Thyroid gland (tissue), 4 donors: ENCODE measurements around the gene MMP20. TPM values are rescaled to one million over a fixed set of nuclear protein-coding genes. Genes with fewer than 3 reads are reported as not detected.

ENCODE experiments used
- DNase-seq, 2 donors: peaks; one replicate each; pipeline ENCODE4 v3.0.0-alpha.2; 2019
- H3K27ac ChIP-seq, 3 donors: fragments of 200-600 bp; sonication (generic); 1 replicate in 2 of 3; 2 replicates in 1 of 3; pipeline ENCODE4 v1.5.1; 2016 to 2019; ENCODE audit warnings: mild to moderate bottlenecking in 1 of 3, moderate library complexity in 1 of 3
- H3K27me3 ChIP-seq: fragments of 200-600 bp; sonication (generic); one replicate; pipeline ENCODE4 v1.5.1; 2019
- H3K36me3 ChIP-seq, 2 donors: fragments of 200-600 bp; sonication (generic); one replicate each; pipeline ENCODE4 v1.5.1; 2016 to 2019
- H3K4me1 ChIP-seq, 2 donors: fragments of 200-600 bp; sonication (generic); one replicate each; pipeline ENCODE4 v1.5.1; 2017 to 2019
- H3K4me3 ChIP-seq, 3 donors: fragments of 200-600 bp; sonication (generic); replicated peaks in 1 of 3; 1 replicate in 2 of 3; 2 replicates in 1 of 3; pipeline ENCODE4 v1.5.1; 2016; ENCODE audit warnings: mild to moderate bottlenecking in 1 of 3
- H3K9me3 ChIP-seq: fragments of 200-600 bp; sonication (generic); one replicate; pipeline ENCODE4 v1.5.1; 2017
- CTCF ChIP-seq, 6 experiments: fragments of 200-600 bp in 3 of 6; fragments of 450-650 bp in 3 of 6; sonication (generic) in 3 of 6; IDR thresholded peaks; one replicate each; pipeline ENCODE4 v1.5.1; 2016 to 2019; ENCODE audit warnings: antibody characterized with exemption in 6 of 6, mild to moderate bottlenecking in 2 of 6, inconsistent platforms in 1 of 6, moderate library complexity in 1 of 6
- POLR2A ChIP-seq, 2 donors: fragments of 450-650 bp; IDR thresholded peaks; one replicate each; pipeline ENCODE4 v1.6.1; 2017; ENCODE audit warnings: antibody characterized with exemption in 2 of 2, mild to moderate bottlenecking in 2 of 2, moderate library complexity in 1 of 2
- WGBS, 2 donors: methylation state at CpG; one replicate each; pipeline ENCODE4 v1.1.5; 2017; 5-methylcytosine and 5-hydroxymethylcytosine counted together
- intact Hi-C: fragments of 100-400 bp; cut with DNase I; formaldehyde crosslinking; loops from one replicate; pipeline ENCODE4 v1.15.1; 2023
- total RNA-seq, 4 donors: library from RNA; depleted of rRNA; stranded (reverse); fragments of >200 nt; gene quantifications; one replicate each; pipeline ENCODE4 v1.2.3, GENCODE V29; 2016

Gene MMP20
- total RNA-seq, 4 donors from 2014 or later: not detected

- DNase-seq: no peak
- WGBS, 2 donors: 95 to 97% methylated on average over 1 of the region's 1 CpG
- no peak for TF ChIP-seq CTCF (IDR thresholded peaks at IDR 0.05)
- TF ChIP-seq POLR2A (IDR thresholded peaks at IDR 0.05): no peak
- H3K4me3 ChIP-seq: no peak overlapping the region
- H3K4me1 ChIP-seq: no peaks in the 10 kb centered on the region
- intact Hi-C loops: no loop called here
- no peaks in the 10 kb centered on the region for H3K27me3 ChIP-seq
- H3K27ac ChIP-seq: no peak overlapping the region
- no peaks in the 10 kb centered on the region for H3K36me3 ChIP-seq
- H3K9me3 ChIP-seq: no peaks in the 10 kb centered on the region
These were observed 33.0 kb downstream of the MMP20 start for GRCh38 chr11:102592131-102592530.

- H3K4me3 ChIP-seq: no peak overlapping the region
- WGBS, 2 donors: 81 to 83% methylated on average over 5 of the region's 5 CpGs
- intact Hi-C loops: no loop called here
- H3K27me3 ChIP-seq: no peaks in the 10 kb centered on the region
- no peak for TF ChIP-seq POLR2A (IDR thresholded peaks at IDR 0.05)
- TF ChIP-seq CTCF (IDR thresholded peaks at IDR 0.05): no peak
- no peak for DNase-seq
- H3K27ac ChIP-seq: no peak overlapping the region
- no peaks in the 10 kb centered on the region for H3K9me3 ChIP-seq
- H3K36me3 ChIP-seq: no peaks in the 10 kb centered on the region
- H3K4me1 ChIP-seq: no peaks in the 10 kb centered on the region
These were observed 33.9 kb downstream of the MMP20 start for GRCh38 chr11:102591160-102591718.

- intact Hi-C loops: no loop called here
- no peaks in the 10 kb centered on the region for H3K4me1 ChIP-seq
- no peak for TF ChIP-seq POLR2A (IDR thresholded peaks at IDR 0.05)
These were observed 34.7 kb downstream of the MMP20 start for GRCh38 chr11:102590276-102591049.

GRCh38 chr11:102589047-102589459 is 36.1 kb downstream of the MMP20 start:
- 75 to 80% methylated on average over 2 of the region's 2 CpGs for WGBS, 2 donors
- intact Hi-C loops: no loop called here

More at GRCh38 chr11:102590276-102591049, 34.7 kb downstream of the MMP20 start:
- H3K9me3 ChIP-seq: no peaks in the 10 kb centered on the region
- no peak overlapping the region for H3K4me3 ChIP-seq
- H3K27me3 ChIP-seq: no peaks in the 10 kb centered on the region
- 74 to 82% methylated on average over 6 of the region's 6 CpGs for WGBS, 2 donors
- DNase-seq: no peak
- H3K36me3 ChIP-seq: no peaks in the 10 kb centered on the region
- no peak overlapping the region for H3K27ac ChIP-seq

GRCh38 chr11:102587722-102588121 is 37.4 kb downstream of the MMP20 start:
- no peaks in the 10 kb centered on the region for H3K4me1 ChIP-seq

More at GRCh38 chr11:102589047-102589459, 36.1 kb downstream of the MMP20 start:
- Histone ChIP-seq H3K27me3 (no peaks in the 10 kb centered on the region), H3K36me3 (no peaks in the 10 kb centered on the region), H3K27ac (no peak overlapping the region), H3K9me3 (no peaks in the 10 kb centered on the region), H3K4me1 (no peaks in the 10 kb centered on the region), H3K4me3 (no peak overlapping the region)
- no peak for DNase-seq
- TF ChIP-seq POLR2A (IDR thresholded peaks at IDR 0.05): no peak
- TF ChIP-seq CTCF (IDR thresholded peaks at IDR 0.05): no peak

More at GRCh38 chr11:102587722-102588121, 37.4 kb downstream of the MMP20 start:
- intact Hi-C loops: no loop called here
- no peak for DNase-seq
- no peaks in the 10 kb centered on the region for H3K9me3 ChIP-seq
- 93 to 94% methylated on average over 1 of the region's 1 CpG for WGBS, 2 donors
- TF ChIP-seq POLR2A (IDR thresholded peaks at IDR 0.05): no peak
- no peak for TF ChIP-seq CTCF (IDR thresholded peaks at IDR 0.05)
- H3K27ac ChIP-seq: no peak overlapping the region
- H3K27me3 ChIP-seq: no peaks in the 10 kb centered on the region
- H3K4me3 ChIP-seq: no peak overlapping the region
- H3K36me3 ChIP-seq: no peaks in the 10 kb centered on the region
